Mesenchymal stem cell (in vitro differentiated cells and primary cell): ENCODE results near the gene ARHGEF3.

Experiments
- DNase-seq: peaks from one replicate; pipeline ENCODE4 v3.0.0-alpha.2; 2013
- H2AFZ ChIP-seq: one replicate; pipeline ENCODE4 v1.6.1; 2013; ENCODE audit warnings: low read depth, mild to moderate bottlenecking, control low read depth, inconsistent platforms, low read length, moderate library complexity
- H2AK5ac ChIP-seq: 2 replicates; pipeline ENCODE4 v1.6.1; 2013; ENCODE audit warnings: low read length, moderate library complexity, mild to moderate bottlenecking, inconsistent platforms; ENCODE audit not compliant: severe bottlenecking
- H2BK120ac ChIP-seq: one replicate; pipeline ENCODE4 v1.6.1; 2013; ENCODE audit warnings: low read depth, mild to moderate bottlenecking, inconsistent platforms, low read length, moderate library complexity
- H2BK12ac ChIP-seq, 2 experiments: one replicate each; pipeline ENCODE4 v1.6.1; 2013; ENCODE audit warnings: inconsistent platforms in 2 of 2, low read length in 2 of 2, mild to moderate bottlenecking in 2 of 2, moderate library complexity in 2 of 2, control low read depth in 1 of 2
- H2BK15ac ChIP-seq: one replicate; pipeline ENCODE4 v1.6.1; 2013; ENCODE audit warnings: mild to moderate bottlenecking, low read depth, inconsistent platforms; ENCODE audit not compliant: poor library complexity, severe bottlenecking
- H2BK5ac ChIP-seq: 2 replicates; pipeline ENCODE4 v1.6.1; 2013; ENCODE audit warnings: low read depth, mild to moderate bottlenecking, low read length, control low read depth, inconsistent platforms; ENCODE audit not compliant: poor library complexity, severe bottlenecking
- H3K14ac ChIP-seq, 2 experiments: one replicate each; pipeline ENCODE4 v1.6.1; 2013; ENCODE audit warnings: inconsistent platforms in 2 of 2, low read length in 2 of 2, control low read depth in 1 of 2, mild to moderate bottlenecking in 1 of 2, moderate library complexity in 1 of 2
- H3K18ac ChIP-seq, 2 experiments: one replicate each; pipeline ENCODE4 v1.6.1; 2013; ENCODE audit warnings: inconsistent platforms in 2 of 2, low read length in 2 of 2, control low read depth in 1 of 2, low read depth in 1 of 2, mild to moderate bottlenecking in 1 of 2
- H3K23ac ChIP-seq, 2 experiments: one replicate each; pipeline ENCODE4 v1.6.1; 2013; ENCODE audit warnings: inconsistent platforms in 2 of 2, low read length in 2 of 2, mild to moderate bottlenecking in 2 of 2, moderate library complexity in 2 of 2, control low read depth in 1 of 2
- H3K27ac ChIP-seq: 2 replicates; pipeline ENCODE4 v1.5.1; 2013; ENCODE audit warnings: mild to moderate bottlenecking, moderate library complexity, low read length, control low read depth, inconsistent platforms; ENCODE audit not compliant: poor library complexity, severe bottlenecking
- H3K27me3 ChIP-seq, 2 experiments: 2 replicates each; pipeline versions ENCODE4 v1.6.1 to v1.7.0; 2013; ENCODE audit warnings: low read length in 2 of 2, mild to moderate bottlenecking in 2 of 2, moderate library complexity in 2 of 2, control low read depth in 1 of 2, inconsistent platforms in 1 of 2; ENCODE audit not compliant: control insufficient read depth in 1 of 2, insufficient read depth in 1 of 2
- H3K36me3 ChIP-seq, 2 experiments: 2 replicates each; pipeline versions ENCODE4 v1.6.1 to v1.7.0; 2013; ENCODE audit warnings: low read length in 2 of 2, control low read depth in 1 of 2, inconsistent platforms in 1 of 2, low read depth in 1 of 2, mild to moderate bottlenecking in 1 of 2; ENCODE audit not compliant: insufficient read depth in 2 of 2, control insufficient read depth in 1 of 2
- H3K4ac ChIP-seq, 2 experiments: one replicate each; pipeline ENCODE4 v1.6.1; 2013; ENCODE audit warnings: inconsistent platforms in 2 of 2, low read length in 2 of 2, mild to moderate bottlenecking in 2 of 2, moderate library complexity in 2 of 2, control low read depth in 1 of 2, low read depth in 1 of 2
- H3K4me1 ChIP-seq: 2 replicates; pipeline ENCODE4 v1.6.1; 2013; ENCODE audit warnings: low read depth, low read length, control low read depth; ENCODE audit not compliant: control insufficient read depth, insufficient read depth
- H3K4me2 ChIP-seq: 2 replicates; pipeline ENCODE4 v1.6.1; 2013; ENCODE audit warnings: low read length, mild to moderate bottlenecking, inconsistent platforms; ENCODE audit not compliant: poor library complexity, severe bottlenecking
- H3K4me3 ChIP-seq, 2 experiments: 2 replicates each; pipeline versions ENCODE4 v1.5.1 to v1.7.0; 2013; ENCODE audit warnings: low read length in 2 of 2, mild to moderate bottlenecking in 2 of 2, control low read depth in 1 of 2, low read depth in 1 of 2; ENCODE audit not compliant: insufficient read depth in 1 of 2
- H3K79me1 ChIP-seq: replicated peaks from 2 replicates; pipeline ENCODE4 v1.6.1; 2013; ENCODE audit warnings: mild to moderate bottlenecking, control low read depth, low read length, inconsistent platforms; ENCODE audit not compliant: poor library complexity, severe bottlenecking
- H3K9ac ChIP-seq: 2 replicates; pipeline ENCODE4 v1.7.0; 2013; ENCODE audit warnings: mild to moderate bottlenecking, low read length, moderate library complexity
- H3K9me3 ChIP-seq: 2 replicates; pipeline ENCODE4 v1.7.0; 2013; ENCODE audit warnings: mild to moderate bottlenecking, low read length; ENCODE audit not compliant: control insufficient read depth
- H4K8ac ChIP-seq: one replicate; pipeline ENCODE4 v1.6.1; 2013; ENCODE audit warnings: inconsistent platforms, mild to moderate bottlenecking, low read length, moderate library complexity
- H4K91ac ChIP-seq: one replicate; pipeline ENCODE4 v1.6.1; 2013; ENCODE audit warnings: mild to moderate bottlenecking, low read length, inconsistent platforms
- WGBS: methylation state at CpG from one replicate; pipeline ENCODE4 v1.1.7; 2013; ENCODE audit warnings: mixed read lengths; 5-methylcytosine and 5-hydroxymethylcytosine counted together

Gene ARHGEF3

GRCh38 chr3:56787784-56788256 lies 13.9 kb downstream of the ARHGEF3 start:
- H2AK5ac ChIP-seq = no peak overlapping the region
- H3K27ac ChIP-seq = no peak overlapping the region
- H3K4me1 ChIP-seq = peaks cover 4% of the 10 kb centered on the region
- H3K27me3 ChIP-seq = no peaks in the 10 kb centered on the region
- H3K4me2 ChIP-seq = no peak overlapping the region
- no peak overlapping the region for H2BK15ac ChIP-seq
- no peak overlapping the region for H2BK5ac ChIP-seq
- no peak overlapping the region for H4K91ac ChIP-seq
- WGBS = 96% methylated on average over 6 of the region's 6 CpGs
- no peak overlapping the region for H3K14ac ChIP-seq
- H3K79me1 ChIP-seq = no peaks in the 10 kb centered on the region
- no peak for DNase-seq
- H4K8ac ChIP-seq = no peak overlapping the region
- H2BK12ac ChIP-seq = no peak overlapping the region
- H3K9me3 ChIP-seq = no peaks in the 10 kb centered on the region
- H3K36me3 ChIP-seq = no peaks in the 10 kb centered on the region
- no peak overlapping the region for H3K4ac ChIP-seq
- H3K9ac ChIP-seq = no peak overlapping the region
- no peak overlapping the region for H2AFZ ChIP-seq
- no peak overlapping the region for H3K18ac ChIP-seq
- H3K4me3 ChIP-seq = no peak overlapping the region
- no peak overlapping the region for H3K23ac ChIP-seq
- H2BK120ac ChIP-seq = no peak overlapping the region

- H2BK5ac ChIP-seq = no peak overlapping the region
- no peak overlapping the region for H4K91ac ChIP-seq
- H2AFZ ChIP-seq = no peak overlapping the region
- H3K27ac ChIP-seq = no peak overlapping the region
- H4K8ac ChIP-seq = no peak overlapping the region
- H2BK15ac ChIP-seq = no peak overlapping the region
- H3K9me3 ChIP-seq = no peaks in the 10 kb centered on the region
- WGBS = 98% methylated on average over 5 of the region's 9 CpGs
- no peak overlapping the region for H3K4ac ChIP-seq
- H2AK5ac ChIP-seq = no peak overlapping the region
- DNase-seq = no peak
- no peak overlapping the region for H3K4me2 ChIP-seq
- no peaks in the 10 kb centered on the region for H3K36me3 ChIP-seq
- no peak overlapping the region for H3K14ac ChIP-seq
- no peak overlapping the region for H3K18ac ChIP-seq
- no peaks in the 10 kb centered on the region for H3K79me1 ChIP-seq
- no peak overlapping the region for H2BK120ac ChIP-seq
- peaks cover 4% of the 10 kb centered on the region for H3K4me1 ChIP-seq
- no peak overlapping the region for H3K4me3 ChIP-seq
- H3K27me3 ChIP-seq = no peaks in the 10 kb centered on the region
- H2BK12ac ChIP-seq = no peak overlapping the region
- no peak overlapping the region for H3K9ac ChIP-seq
- no peak overlapping the region for H3K23ac ChIP-seq
Measured at GRCh38 chr3:56787258-56787775, 14.4 kb downstream of the ARHGEF3 start.

GRCh38 chr3:56785499-56785898 lies 16.2 kb downstream of the ARHGEF3 start:
- no peaks in the 10 kb centered on the region for H3K36me3 ChIP-seq
- no peaks in the 10 kb centered on the region for H3K9me3 ChIP-seq
- peaks cover 4% of the 10 kb centered on the region for H3K4me1 ChIP-seq
- no peak overlapping the region for H3K14ac ChIP-seq
- H2BK15ac ChIP-seq = no peak overlapping the region
- H3K4me3 ChIP-seq = no peak overlapping the region
- H3K27ac ChIP-seq = no peak overlapping the region
- H2AFZ ChIP-seq = no peak overlapping the region
- H2BK5ac ChIP-seq = no peak overlapping the region
- no peak overlapping the region for H4K8ac ChIP-seq
- H3K27me3 ChIP-seq = no peaks in the 10 kb centered on the region
- H3K9ac ChIP-seq = peak overlapping the region; percentile 31
- no peak overlapping the region for H3K23ac ChIP-seq
- H4K91ac ChIP-seq = no peak overlapping the region
- no peak overlapping the region for H3K4me2 ChIP-seq
- H3K79me1 ChIP-seq = no peaks in the 10 kb centered on the region
- peak overlapping the region; percentile 32 to 93 for H2BK12ac ChIP-seq
- peak overlapping the region; percentile 42 for H2BK120ac ChIP-seq
- WGBS = 82% methylated on average over 4 of the region's 4 CpGs
- peak overlapping the region in 1 of 2 experiments; percentile 7 for H3K18ac ChIP-seq
- DNase-seq = no peak
- no peak overlapping the region for H2AK5ac ChIP-seq
- peak overlapping the region; percentile 4 to 9 for H3K4ac ChIP-seq

GRCh38 chr3:56784448-56785001 lies 17.2 kb downstream of the ARHGEF3 start:
- 89% methylated on average over 4 of the region's 5 CpGs for WGBS
- H3K4me2 ChIP-seq = no peak overlapping the region

More at GRCh38 chr3:56784448-56785001, 17.2 kb downstream of the ARHGEF3 start:
- no peak overlapping the region for H2BK15ac ChIP-seq
- peak overlapping the region; percentile 42 to 96 for H3K4ac ChIP-seq
- H3K23ac ChIP-seq = no peak overlapping the region
- H3K4me1 ChIP-seq = peaks cover 4% of the 10 kb centered on the region
- H3K14ac ChIP-seq = peak overlapping the region in 1 of 2 experiments; percentile 77
- no peak overlapping the region for H4K8ac ChIP-seq
- peak overlapping the region; percentile 83 to 96 for H2BK12ac ChIP-seq
- DNase-seq = no peak
- H4K91ac ChIP-seq = peak overlapping the region; percentile 81
- H2AFZ ChIP-seq = no peak overlapping the region
- no peaks in the 10 kb centered on the region for H3K79me1 ChIP-seq
- H3K27me3 ChIP-seq = no peaks in the 10 kb centered on the region
- peak overlapping the region; percentile 48 to 95 for H3K18ac ChIP-seq
- no peak overlapping the region for H2AK5ac ChIP-seq
- no peaks in the 10 kb centered on the region for H3K9me3 ChIP-seq
- H3K36me3 ChIP-seq = no peaks in the 10 kb centered on the region
- H2BK5ac ChIP-seq = peak overlapping the region; percentile 59
- peak overlapping the region; percentile 44 for H3K27ac ChIP-seq
- H3K4me3 ChIP-seq = no peak overlapping the region
- H3K9ac ChIP-seq = peak overlapping the region; percentile 76
- peak overlapping the region; percentile 64 for H2BK120ac ChIP-seq
